ENCODE measurements around the gene RPP38.
A peak's percentile ranks its signal among the peaks of the same experiment; 100 is the strongest.

RPP38 gene

GRCh38 chr10:15124190-15124589 is 27.0 kb downstream of the RPP38 start:
- Mint-ChIP-seq H3K27me3 (ENCODE audit: low read depth, poor library complexity) (no peaks in the 10 kb centered on the region), H3K4me1 (no peaks in the 10 kb centered on the region), H3K9me3 (peaks cover 4% of the 10 kb centered on the region), H3K4me3 (no peak overlapping the region), H3K36me3 (ENCODE audit: low read depth) (peaks cover 57% of the 10 kb centered on the region), H3K27ac (peak overlapping the region; percentile 74)
- no peak for TF ChIP-seq CTCF (IDR thresholded peaks at IDR 0.05)
- no peak for DNase-seq

- H3K36me3 Mint-ChIP-seq (ENCODE audit: low read depth): peaks cover 64% of the 10 kb centered on the region
- no peak for DNase-seq
- no peaks in the 10 kb centered on the region for H3K27me3 Mint-ChIP-seq (ENCODE audit: low read depth, poor library complexity)
- no peak overlapping the region for H3K4me3 Mint-ChIP-seq
- no peak overlapping the region for H3K27ac Mint-ChIP-seq
- no peaks in the 10 kb centered on the region for H3K4me1 Mint-ChIP-seq
- TF ChIP-seq CTCF (IDR thresholded peaks at IDR 0.05): no peak
- peaks cover 4% of the 10 kb centered on the region for H3K9me3 Mint-ChIP-seq
Measured at GRCh38 chr10:15124908-15125307, 27.8 kb downstream of the RPP38 start.

- H3K27ac Mint-ChIP-seq: no peak overlapping the region
- TF ChIP-seq CTCF (IDR thresholded peaks at IDR 0.05): no peak
- H3K4me3 Mint-ChIP-seq: no peak overlapping the region
- H3K9me3 Mint-ChIP-seq: peaks cover 4% of the 10 kb centered on the region
- DNase-seq: no peak
- H3K27me3 Mint-ChIP-seq (ENCODE audit: low read depth, poor library complexity): peaks cover 6% of the 10 kb centered on the region
- no peaks in the 10 kb centered on the region for H3K4me1 Mint-ChIP-seq
- peaks cover 77% of the 10 kb centered on the region for H3K36me3 Mint-ChIP-seq (ENCODE audit: low read depth)
Measured at GRCh38 chr10:15131330-15131729, 34.2 kb downstream of the RPP38 start.

- Mint-ChIP-seq H3K4me1 (peaks cover 7% of the 10 kb centered on the region), H3K36me3 (ENCODE audit: low read depth) (peaks cover 67% of the 10 kb centered on the region), H3K27ac (peak overlapping the region; percentile 66), H3K4me3 (no peak overlapping the region), H3K9me3 (no peaks in the 10 kb centered on the region), H3K27me3 (ENCODE audit: low read depth, poor library complexity) (peaks cover 2% of the 10 kb centered on the region)
- no peak for DNase-seq
- TF ChIP-seq CTCF (IDR thresholded peaks at IDR 0.05): no peak
Measured at GRCh38 chr10:15136129-15137035, 39.2 kb downstream of the RPP38 start.

DNA sequence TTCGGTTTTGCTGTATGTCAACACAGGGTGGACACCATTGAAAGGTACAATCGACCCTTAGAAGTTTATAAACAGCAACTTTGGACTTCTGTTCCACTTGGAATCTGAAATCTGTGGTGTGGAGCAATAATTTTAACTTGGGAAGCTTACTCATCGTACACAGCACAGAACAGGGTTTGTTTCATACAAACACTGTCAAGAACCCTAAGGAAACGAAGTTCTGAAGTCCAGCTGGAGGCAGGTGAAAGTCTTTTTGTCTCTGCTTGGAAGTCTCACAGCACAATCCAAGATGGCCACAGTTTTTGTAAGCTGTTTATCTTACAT is 39.8 kb downstream of the RPP38 start:
- Mint-ChIP-seq H3K4me1 (peaks cover 13% of the 10 kb centered on the region), H3K36me3 (ENCODE audit: low read depth) (peaks cover 61% of the 10 kb centered on the region), H3K9me3 (no peaks in the 10 kb centered on the region), H3K27ac (no peak overlapping the region), H3K4me3 (no peak overlapping the region), H3K27me3 (ENCODE audit: low read depth, poor library complexity) (peaks cover 2% of the 10 kb centered on the region)
- no peak for TF ChIP-seq CTCF (IDR thresholded peaks at IDR 0.05)
- DNase-seq: no peak

GRCh38 chr10:15137636-15138035 is 40.5 kb downstream of the RPP38 start:
- DNase-seq: no peak
- Mint-ChIP-seq H3K36me3 (ENCODE audit: low read depth) (peaks cover 59% of the 10 kb centered on the region), H3K27ac (no peak overlapping the region), H3K4me3 (no peak overlapping the region), H3K4me1 (peaks cover 14% of the 10 kb centered on the region), H3K27me3 (ENCODE audit: low read depth, poor library complexity) (no peaks in the 10 kb centered on the region), H3K9me3 (no peaks in the 10 kb centered on the region)
- no peak for TF ChIP-seq CTCF (IDR thresholded peaks at IDR 0.05)

Measured in nephron progenitor cell (in vitro differentiated cells).